ENCODE results near the gene TNC. TPM values are rescaled to one million over a fixed set of nuclear protein-coding genes. Genes with fewer than 3 reads are reported as not detected.

Gene TNC
- polyA plus RNA-seq (2012; ENCODE audit: low read depth, missing spikeins) = 1.1 TPM

DNA sequence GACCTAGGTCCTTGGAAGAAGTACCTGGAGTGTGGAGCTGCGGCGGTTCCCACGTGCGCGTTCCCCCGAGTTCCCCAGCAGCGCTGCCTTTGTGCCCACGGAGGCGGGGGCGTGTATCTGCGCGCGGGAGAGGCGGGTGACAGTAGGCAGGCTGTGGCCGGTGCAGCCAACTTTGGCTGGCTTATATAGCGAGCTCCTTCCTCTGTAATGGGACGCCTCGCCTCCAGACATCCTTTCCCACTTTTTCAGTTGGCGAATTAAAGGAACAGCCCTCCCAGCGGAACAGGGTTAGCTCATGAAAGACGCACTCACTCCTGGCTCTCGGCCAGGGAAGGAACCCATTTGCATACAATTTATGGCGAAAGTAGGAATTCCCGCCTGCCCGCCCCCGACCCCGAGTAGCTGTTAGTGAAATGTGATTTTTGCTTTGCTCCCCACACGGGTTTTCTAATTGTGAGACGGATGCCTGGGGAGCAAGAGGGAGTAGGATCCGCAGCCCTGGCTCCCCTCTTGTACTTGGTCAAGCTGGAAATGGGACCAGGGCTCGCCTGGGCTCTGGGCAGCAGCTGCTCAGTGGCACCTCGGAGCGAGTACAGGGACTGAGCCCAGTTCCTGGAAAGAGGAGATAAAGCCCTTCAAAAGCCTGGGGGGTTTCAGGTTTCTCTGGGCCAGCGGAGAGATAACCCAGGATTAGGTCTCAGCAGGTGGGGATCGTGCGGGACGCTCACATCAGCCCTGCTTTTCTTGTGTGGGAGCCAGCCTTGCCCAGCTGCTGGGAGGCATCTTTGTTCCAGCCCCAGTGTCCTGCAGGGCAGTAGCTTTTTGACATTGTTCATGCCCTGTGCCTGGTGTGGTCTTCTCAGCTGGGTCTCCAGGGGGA is at the start of gene TNC:
Gene TNC, minus strand, starts transcription at position 159 of the 880 bp plus-strand sequence. CDS start 27,139 bp downstream, outside the sequence.
- no peak for DNase-seq (ENCODE audit: insufficient read length, low spot score)
- FAIRE-seq = no peak
- TF ChIP-seq POU2F2 (IDR thresholded peaks at IDR 0.05; ENCODE audit: low read depth, low read length) = no peak
- TF ChIP-seq PAX5 (IDR thresholded peaks at IDR 0.05; ENCODE audit: insufficient read depth, low read length, severe bottlenecking) = no peak
- no peak for TF ChIP-seq SPI1 (IDR thresholded peaks at IDR 0.05; ENCODE audit: low read depth, low read length)
- TF ChIP-seq POLR2A (IDR thresholded peaks at IDR 0.05; ENCODE audit: low read depth, low read length) = no peak
- TF ChIP-seq TAF1 (IDR thresholded peaks at IDR 0.05; ENCODE audit: low read depth, low read length) = no peak
- no peak for TF ChIP-seq POLR2AphosphoS5 (IDR thresholded peaks at IDR 0.05; ENCODE audit: low read depth, low read length)

DNA sequence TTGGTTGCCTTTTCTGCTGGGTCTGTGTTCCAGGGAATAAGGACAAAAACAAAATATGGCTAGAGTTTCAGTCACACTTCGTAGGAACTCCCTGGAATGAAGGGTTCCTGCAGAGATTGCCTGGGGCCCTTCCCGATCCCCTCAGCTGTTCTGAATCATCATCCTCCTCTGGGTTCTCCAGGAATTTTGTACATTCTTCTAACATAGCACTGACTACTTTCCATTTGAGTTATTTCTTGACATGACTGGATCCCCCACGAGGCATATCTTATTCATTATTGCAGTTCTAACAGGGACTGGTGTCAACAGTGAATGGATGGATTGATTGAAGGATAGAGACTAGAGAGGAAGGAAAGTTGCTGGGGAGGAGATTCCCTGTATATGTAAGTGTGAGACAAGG is 49.2 kb upstream of the TNC start:
- no peak for FAIRE-seq
- DNase-seq (ENCODE audit: insufficient read length, low spot score) = no peak
- TF ChIP-seq SPI1 (IDR thresholded peaks at IDR 0.05; ENCODE audit: low read depth, low read length) = no peak
- TF ChIP-seq POLR2A (IDR thresholded peaks at IDR 0.05; ENCODE audit: low read depth, low read length) = no peak
- no peak for TF ChIP-seq TAF1 (IDR thresholded peaks at IDR 0.05; ENCODE audit: low read depth, low read length)
- TF ChIP-seq PAX5 (IDR thresholded peaks at IDR 0.05; ENCODE audit: insufficient read depth, low read length, severe bottlenecking) = no peak
- TF ChIP-seq POLR2AphosphoS5 (IDR thresholded peaks at IDR 0.05; ENCODE audit: low read depth, low read length) = no peak
- TF ChIP-seq POU2F2 (IDR thresholded peaks at IDR 0.05; ENCODE audit: low read depth, low read length) = no peak

DNA sequence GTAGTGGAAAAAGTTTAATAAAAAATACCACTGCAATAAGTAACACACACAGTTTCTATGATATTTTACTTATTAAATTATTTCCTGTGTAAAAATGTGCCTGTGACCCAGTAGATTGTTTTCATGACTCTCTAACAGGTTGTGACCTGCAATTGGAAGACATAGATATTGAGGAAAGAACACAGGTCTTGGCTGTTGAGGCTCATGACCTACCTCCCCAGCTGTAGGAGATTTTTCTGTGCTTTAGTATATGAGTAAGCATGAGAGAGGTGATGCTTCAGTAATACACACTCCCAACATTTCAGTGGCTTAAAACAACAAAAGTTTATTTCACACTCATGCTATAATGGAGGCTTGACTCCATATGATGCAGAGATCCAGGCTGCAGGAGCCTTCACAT is 47.3 kb upstream of the TNC start:
- TF ChIP-seq TAF1 (IDR thresholded peaks at IDR 0.05; ENCODE audit: low read depth, low read length) (no peak), POLR2A (IDR thresholded peaks at IDR 0.05; ENCODE audit: low read depth, low read length) (no peak), SPI1 (IDR thresholded peaks at IDR 0.05; ENCODE audit: low read depth, low read length) (no peak), POU2F2 (IDR thresholded peaks at IDR 0.05; ENCODE audit: low read depth, low read length) (no peak), PAX5 (IDR thresholded peaks at IDR 0.05; ENCODE audit: insufficient read depth, low read length, severe bottlenecking) (no peak), POLR2AphosphoS5 (IDR thresholded peaks at IDR 0.05; ENCODE audit: low read depth, low read length) (no peak)

DNA sequence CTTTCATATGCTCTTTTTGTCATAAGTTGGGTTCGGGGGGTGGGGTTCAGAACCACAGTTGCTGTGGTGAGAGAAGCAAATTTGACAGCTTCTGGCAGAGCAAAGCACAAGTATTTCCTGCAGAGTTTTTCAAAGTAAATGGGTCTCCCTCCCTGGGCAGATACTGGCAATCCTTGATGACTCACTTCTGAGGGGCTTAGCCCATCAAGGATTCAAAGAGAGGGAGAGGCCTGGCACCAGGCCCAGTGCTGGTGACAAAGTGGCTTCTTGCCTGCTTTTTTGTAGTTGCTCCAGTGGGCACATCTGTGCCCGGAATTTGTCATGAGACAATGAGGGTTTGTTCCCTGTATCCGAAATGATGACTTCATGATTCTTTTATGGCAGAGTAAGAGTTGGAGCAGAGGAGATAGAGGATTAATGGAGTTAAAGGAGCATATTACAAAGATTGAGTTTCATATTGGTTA is 46.6 kb upstream of the TNC start:
- DNase-seq (ENCODE audit: insufficient read length, low spot score) (no peak), FAIRE-seq (no peak)
- TF ChIP-seq TAF1 (IDR thresholded peaks at IDR 0.05; ENCODE audit: low read depth, low read length) (no peak), POU2F2 (IDR thresholded peaks at IDR 0.05; ENCODE audit: low read depth, low read length) (no peak), POLR2AphosphoS5 (IDR thresholded peaks at IDR 0.05; ENCODE audit: low read depth, low read length) (no peak), SPI1 (IDR thresholded peaks at IDR 0.05; ENCODE audit: low read depth, low read length) (no peak), POLR2A (IDR thresholded peaks at IDR 0.05; ENCODE audit: low read depth, low read length) (no peak), PAX5 (IDR thresholded peaks at IDR 0.05; ENCODE audit: insufficient read depth, low read length, severe bottlenecking) (no peak)

More for the DNA sequence above, 47.3 kb upstream of the TNC start:
- DNase-seq (ENCODE audit: insufficient read length, low spot score) = no peak
- FAIRE-seq = no peak

DNA sequence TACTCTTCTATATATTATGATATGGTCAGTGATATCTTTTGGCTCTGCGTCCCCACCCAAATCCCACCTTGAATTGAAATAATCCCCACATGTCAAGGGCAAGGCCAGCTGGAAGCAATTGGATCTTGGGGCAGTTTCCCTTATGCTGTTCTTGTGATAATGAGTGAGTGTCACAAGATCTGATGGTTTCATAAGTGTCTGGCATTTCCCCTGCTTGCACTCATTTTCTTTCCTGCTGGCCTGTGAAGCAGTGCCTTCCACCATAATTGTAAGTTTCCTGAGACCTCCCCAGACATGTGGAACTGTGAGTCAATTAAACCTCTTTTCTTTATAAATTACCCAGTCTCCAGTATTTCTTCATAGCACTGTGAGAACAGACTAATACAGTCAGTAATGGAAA is 45.0 kb upstream of the TNC start:
- FAIRE-seq (no peak), DNase-seq (ENCODE audit: insufficient read length, low spot score) (no peak)
- no peak for TF ChIP-seq POLR2AphosphoS5 (IDR thresholded peaks at IDR 0.05; ENCODE audit: low read depth, low read length)
- no peak for TF ChIP-seq SPI1 (IDR thresholded peaks at IDR 0.05; ENCODE audit: low read depth, low read length)
- TF ChIP-seq TAF1 (IDR thresholded peaks at IDR 0.05; ENCODE audit: low read depth, low read length) = no peak
- TF ChIP-seq POLR2A (IDR thresholded peaks at IDR 0.05; ENCODE audit: low read depth, low read length) = no peak
- no peak for TF ChIP-seq POU2F2 (IDR thresholded peaks at IDR 0.05; ENCODE audit: low read depth, low read length)
- no peak for TF ChIP-seq PAX5 (IDR thresholded peaks at IDR 0.05; ENCODE audit: insufficient read depth, low read length, severe bottlenecking)

DNA sequence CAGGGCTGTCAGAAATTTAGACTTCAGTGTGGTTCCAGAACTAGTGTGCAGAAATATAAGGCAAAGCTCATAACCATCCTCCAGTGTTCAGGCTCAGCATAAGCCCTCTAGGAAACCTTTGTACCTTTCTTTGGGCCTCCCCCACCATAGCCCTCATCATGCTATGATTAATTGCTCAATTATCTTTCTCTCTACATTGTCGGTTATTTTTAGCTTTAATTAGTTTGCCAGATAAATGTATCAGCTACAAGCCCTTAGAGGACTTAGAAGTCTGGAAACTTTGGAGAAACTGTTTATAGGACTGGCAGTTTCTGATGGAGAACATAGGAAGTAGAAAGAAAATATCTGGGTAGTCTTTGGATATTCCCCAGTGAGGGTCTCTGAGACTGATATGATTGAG is 43.5 kb upstream of the TNC start:
- DNase-seq (ENCODE audit: insufficient read length, low spot score) (no peak), FAIRE-seq (no peak)
- TF ChIP-seq POLR2AphosphoS5 (IDR thresholded peaks at IDR 0.05; ENCODE audit: low read depth, low read length) (no peak), TAF1 (IDR thresholded peaks at IDR 0.05; ENCODE audit: low read depth, low read length) (no peak), POU2F2 (IDR thresholded peaks at IDR 0.05; ENCODE audit: low read depth, low read length) (no peak), SPI1 (IDR thresholded peaks at IDR 0.05; ENCODE audit: low read depth, low read length) (no peak), PAX5 (IDR thresholded peaks at IDR 0.05; ENCODE audit: insufficient read depth, low read length, severe bottlenecking) (no peak), POLR2A (IDR thresholded peaks at IDR 0.05; ENCODE audit: low read depth, low read length) (no peak)

DNA sequence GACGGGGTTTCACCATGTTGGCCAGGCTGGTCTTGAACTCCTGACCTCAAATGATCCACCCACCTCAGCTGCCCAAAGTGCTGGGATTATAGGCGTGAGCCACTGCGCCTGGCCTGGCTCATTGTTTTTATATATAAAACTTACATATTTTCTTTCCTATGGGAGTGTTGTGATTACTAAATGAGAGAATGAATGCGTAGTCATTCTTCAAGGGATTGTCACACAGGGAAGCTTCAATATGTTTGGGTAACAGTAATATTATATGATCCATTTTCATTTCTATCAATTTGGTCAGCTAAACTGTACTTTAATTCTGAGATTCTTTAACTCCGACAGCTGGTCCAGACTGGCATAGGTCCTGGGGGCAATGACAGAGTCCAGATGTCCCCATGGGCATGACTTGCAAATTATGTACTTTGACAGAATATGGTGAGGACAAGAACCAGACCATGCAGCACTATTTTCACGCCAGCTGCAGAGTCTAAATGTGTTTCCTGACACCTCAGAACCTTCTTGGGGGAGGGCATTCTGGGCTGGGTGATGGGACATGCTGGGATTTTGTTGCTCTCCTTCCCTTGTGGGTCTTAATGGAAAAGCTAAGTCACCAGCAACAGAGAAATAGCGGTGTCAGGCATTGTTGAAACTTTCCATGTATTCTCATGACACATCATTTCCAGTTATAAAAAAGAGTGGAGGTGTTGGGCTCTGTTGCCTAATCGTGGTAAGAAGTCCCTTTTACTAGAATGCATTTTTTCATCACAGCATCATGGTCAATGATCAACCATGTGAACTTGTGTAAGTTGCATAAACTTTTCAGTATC is 40.9 kb upstream of the TNC start:
- FAIRE-seq (no peak), DNase-seq (ENCODE audit: insufficient read length, low spot score) (no peak)
- no peak for TF ChIP-seq POLR2AphosphoS5 (IDR thresholded peaks at IDR 0.05; ENCODE audit: low read depth, low read length)
- TF ChIP-seq PAX5 (IDR thresholded peaks at IDR 0.05; ENCODE audit: insufficient read depth, low read length, severe bottlenecking) = no peak
- TF ChIP-seq TAF1 (IDR thresholded peaks at IDR 0.05; ENCODE audit: low read depth, low read length) = no peak
- TF ChIP-seq SPI1 (IDR thresholded peaks at IDR 0.05; ENCODE audit: low read depth, low read length) = no peak
- no peak for TF ChIP-seq POU2F2 (IDR thresholded peaks at IDR 0.05; ENCODE audit: low read depth, low read length)

DNA sequence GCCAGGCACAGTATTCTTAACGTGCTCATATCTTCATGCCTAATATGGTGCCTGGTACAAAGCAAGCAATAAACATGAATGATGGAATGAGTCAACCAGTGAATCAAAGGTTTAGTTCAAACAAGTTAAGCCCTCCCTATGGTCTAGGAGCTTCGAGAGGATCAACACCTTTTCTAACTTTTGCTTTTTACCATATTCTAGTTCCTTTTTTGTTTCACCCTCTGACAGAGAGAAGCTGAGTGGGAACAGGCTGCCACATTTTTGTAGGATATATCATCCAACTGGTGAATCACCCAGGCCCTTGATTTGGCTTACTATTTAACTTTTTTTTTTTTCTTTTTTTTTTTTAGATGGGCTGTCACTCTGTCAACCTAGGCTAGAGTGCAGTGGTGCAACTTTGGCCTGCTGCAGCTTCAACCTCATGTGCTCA is 39.3 kb upstream of the TNC start:
- TF ChIP-seq POLR2AphosphoS5 (IDR thresholded peaks at IDR 0.05; ENCODE audit: low read depth, low read length) (no peak), SPI1 (IDR thresholded peaks at IDR 0.05; ENCODE audit: low read depth, low read length) (no peak), POLR2A (IDR thresholded peaks at IDR 0.05; ENCODE audit: low read depth, low read length) (no peak), POU2F2 (IDR thresholded peaks at IDR 0.05; ENCODE audit: low read depth, low read length) (no peak), TAF1 (IDR thresholded peaks at IDR 0.05; ENCODE audit: low read depth, low read length) (no peak), PAX5 (IDR thresholded peaks at IDR 0.05; ENCODE audit: insufficient read depth, low read length, severe bottlenecking) (no peak)
- FAIRE-seq (no peak), DNase-seq (ENCODE audit: insufficient read length, low spot score) (no peak)

DNA sequence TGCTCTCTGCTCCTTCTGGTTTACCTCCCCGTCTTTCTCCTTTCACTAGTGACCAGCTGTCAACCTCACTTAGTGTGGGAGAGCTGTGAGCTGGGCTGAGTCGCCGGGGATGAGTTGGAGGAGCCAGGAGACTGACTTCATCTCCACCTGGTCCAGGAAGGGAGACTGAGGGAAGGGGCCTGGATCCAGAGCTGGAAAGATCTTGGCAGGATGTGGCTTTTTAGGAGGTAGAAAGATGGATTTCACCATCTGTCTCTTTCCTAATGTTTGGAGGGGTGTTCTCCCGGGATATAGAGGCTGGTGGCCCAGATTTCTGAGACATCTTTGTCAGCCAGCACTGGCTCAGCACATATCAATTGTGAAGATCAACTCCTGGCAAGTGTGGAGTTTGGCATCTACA is 37.1 kb upstream of the TNC start:
- TF ChIP-seq PAX5 (IDR thresholded peaks at IDR 0.05; ENCODE audit: insufficient read depth, low read length, severe bottlenecking) (no peak), POU2F2 (IDR thresholded peaks at IDR 0.05; ENCODE audit: low read depth, low read length) (no peak), POLR2AphosphoS5 (IDR thresholded peaks at IDR 0.05; ENCODE audit: low read depth, low read length) (no peak), TAF1 (IDR thresholded peaks at IDR 0.05; ENCODE audit: low read depth, low read length) (no peak), SPI1 (IDR thresholded peaks at IDR 0.05; ENCODE audit: low read depth, low read length) (no peak), POLR2A (IDR thresholded peaks at IDR 0.05; ENCODE audit: low read depth, low read length) (no peak)
- no peak for FAIRE-seq
- no peak for DNase-seq (ENCODE audit: insufficient read length, low spot score)
